Upper lobe of left lung (tissue), 4 donors: Measurements from ENCODE around the gene COX19.
"Not testable (repeated sequence)": the region's sequence is repeated elsewhere in the genome, so short reads cannot be mapped to it uniquely, and the experiment has no call there.

ENCODE experiments used
- CTCF ChIP-seq, 6 experiments: fragments of 450-650 bp in 4 of 6; fragments of 200-600 bp in 2 of 6; sonication (generic) in 2 of 6; IDR thresholded peaks; one replicate each; pipeline ENCODE4 v1.5.1; 2016 to 2019; ENCODE audit warnings: antibody characterized with exemption in 6 of 6
- EP300 ChIP-seq, 4 donors: sonication (generic); formaldehyde crosslinking; IDR thresholded peaks; one replicate each; pipeline ENCODE4 v1.5.1; 2017; ENCODE audit warnings: antibody characterized with exemption in 4 of 4, control low read depth in 2 of 4
- POLR2A ChIP-seq, 4 donors: fragments of 450-650 bp; IDR thresholded peaks; one replicate each; pipeline ENCODE4 v1.5.1; 2016 to 2017; ENCODE audit warnings: antibody characterized with exemption in 4 of 4, mild to moderate bottlenecking in 2 of 4
- POLR2AphosphoS5 ChIP-seq, 2 donors: sonication (generic); formaldehyde crosslinking; IDR thresholded peaks; one replicate each; pipeline ENCODE4 v1.5.1; 2017; ENCODE audit warnings: antibody characterized with exemption in 2 of 2

DNA sequence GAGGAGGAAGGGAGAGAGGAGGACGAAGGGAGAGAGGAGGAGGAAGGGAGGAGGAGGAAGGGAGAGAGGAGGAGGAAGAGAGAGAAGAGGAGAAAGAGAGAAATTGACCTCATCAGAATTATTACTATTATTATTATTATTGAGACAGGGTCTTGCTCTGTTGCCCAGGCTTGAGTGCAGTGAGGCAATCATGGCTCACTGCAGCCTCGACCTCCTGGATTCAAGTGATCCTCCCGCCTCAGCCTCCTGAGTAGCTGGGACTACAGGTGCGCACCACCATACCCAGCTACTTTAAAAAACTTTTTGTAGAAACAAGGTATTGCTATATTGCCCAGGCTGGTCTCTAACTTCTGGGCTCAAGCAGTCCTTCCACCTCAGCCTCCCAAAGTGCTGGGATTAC, 31.6 kb downstream of the COX19 start:
- not testable (repeated sequence) for TF ChIP-seq POLR2AphosphoS5, EP300, POLR2A, CTCF (IDR thresholded peaks at IDR 0.05)
